Left renal pelvis (tissue), 4 donors: ENCODE data around the gene DBF4. TPM values are rescaled to one million over a fixed set of nuclear protein-coding genes. Genes with fewer than 3 reads are reported as not detected.
"Not testable (repeated sequence)": the region's sequence is repeated elsewhere in the genome, so short reads cannot be mapped to it uniquely, and the experiment has no call there.

Experiments used
- DNase-seq, 4 donors: peaks; one replicate each; pipeline ENCODE4 v3.0.0-alpha.2; 2013; ENCODE audit warnings: low read depth in 4 of 4, low spot score in 3 of 4
- polyA plus RNA-seq, 4 donors: library from polyadenylated mRNA; unstranded; fragments of 120-200 nt; gene quantifications; one replicate each; pipeline ENCODE4 v1.2.1, GENCODE V29; 2013; ENCODE audit not compliant: insufficient read length in 4 of 4

Gene DBF4, protein sequence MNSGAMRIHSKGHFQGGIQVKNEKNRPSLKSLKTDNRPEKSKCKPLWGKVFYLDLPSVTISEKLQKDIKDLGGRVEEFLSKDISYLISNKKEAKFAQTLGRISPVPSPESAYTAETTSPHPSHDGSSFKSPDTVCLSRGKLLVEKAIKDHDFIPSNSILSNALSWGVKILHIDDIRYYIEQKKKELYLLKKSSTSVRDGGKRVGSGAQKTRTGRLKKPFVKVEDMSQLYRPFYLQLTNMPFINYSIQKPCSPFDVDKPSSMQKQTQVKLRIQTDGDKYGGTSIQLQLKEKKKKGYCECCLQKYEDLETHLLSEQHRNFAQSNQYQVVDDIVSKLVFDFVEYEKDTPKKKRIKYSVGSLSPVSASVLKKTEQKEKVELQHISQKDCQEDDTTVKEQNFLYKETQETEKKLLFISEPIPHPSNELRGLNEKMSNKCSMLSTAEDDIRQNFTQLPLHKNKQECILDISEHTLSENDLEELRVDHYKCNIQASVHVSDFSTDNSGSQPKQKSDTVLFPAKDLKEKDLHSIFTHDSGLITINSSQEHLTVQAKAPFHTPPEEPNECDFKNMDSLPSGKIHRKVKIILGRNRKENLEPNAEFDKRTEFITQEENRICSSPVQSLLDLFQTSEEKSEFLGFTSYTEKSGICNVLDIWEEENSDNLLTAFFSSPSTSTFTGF
- 10 to 100 TPM; 14.1 to 20.1 (median 17.5) TPM for polyA plus RNA-seq

- peak; percentile 78 to 87 (median 85) for DNase-seq
These were observed at the start of gene DBF4, which contains the start of gene SLC25A40 for GRCh38 chr7:87876040-87876868. DBF4 (plus strand) TSS chr7:87876493; CDS start chr7:87876733, 240 bp downstream. SLC25A40 (minus strand) TSS chr7:87876360; CDS start chr7:87858727, 17,633 bp downstream.

DNA sequence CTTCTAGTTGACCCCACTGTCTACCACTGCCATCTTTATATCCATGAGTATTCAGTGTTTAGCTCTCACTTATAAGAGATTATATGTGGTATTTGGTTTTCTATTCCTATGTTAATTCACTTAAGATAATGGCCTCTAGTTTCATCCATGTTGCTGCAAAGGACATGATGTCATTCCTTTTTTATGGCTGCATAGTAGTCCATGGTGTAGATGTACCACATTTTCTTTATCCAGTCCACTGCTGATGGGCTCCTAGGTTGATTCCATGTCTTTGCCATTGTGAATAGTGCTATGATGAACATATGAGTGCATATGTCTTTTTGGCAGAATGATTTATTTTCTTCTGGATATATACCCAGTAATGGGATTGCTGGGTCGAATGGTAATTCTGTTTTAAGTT, 47.9 kb upstream of the DBF4 start:
- DNase-seq = not testable (repeated sequence)

DNA sequence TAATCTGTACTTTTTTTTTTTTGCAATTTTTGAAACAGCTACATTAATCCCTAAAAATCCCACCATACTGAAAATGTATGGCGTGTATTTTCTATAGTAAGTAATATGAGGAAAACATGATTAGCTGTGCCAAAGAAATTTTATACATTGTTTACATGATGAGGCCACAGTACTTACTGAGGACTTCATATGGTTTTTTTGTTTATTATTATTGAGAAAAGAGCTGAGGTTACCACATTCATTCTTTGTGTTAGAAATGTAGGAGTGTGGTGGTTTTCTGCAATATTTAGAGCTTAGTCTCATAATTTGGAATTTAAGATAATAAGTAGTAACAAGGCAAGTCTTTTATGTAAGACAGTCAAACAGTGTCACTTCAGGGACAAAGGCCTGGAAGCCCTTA, 45.2 kb upstream of the DBF4 start:
- no peak for DNase-seq

GRCh38 chr7:87833130-87833529, 43.2 kb upstream of the DBF4 start:
- DNase-seq = no peak

DNA sequence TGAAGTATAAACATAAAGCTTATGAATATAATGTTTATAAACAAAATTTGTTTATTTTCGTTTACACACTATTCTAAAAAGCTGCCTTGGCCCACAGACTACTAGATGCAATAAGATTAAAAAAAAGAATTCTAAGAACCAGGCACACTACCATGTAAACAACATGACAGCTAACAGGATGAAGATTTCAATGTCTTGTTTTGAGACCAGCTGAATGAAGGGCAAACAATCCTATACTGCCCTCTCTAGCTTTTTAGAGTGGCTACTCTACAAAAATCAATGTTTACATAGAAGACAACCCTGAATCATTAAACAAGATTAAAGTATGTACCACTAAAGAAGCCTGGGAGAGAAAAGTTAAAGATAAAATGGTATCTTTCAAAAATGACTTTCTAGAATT, 38.7 kb upstream of the DBF4 start:
- no peak for DNase-seq

GRCh38 chr7:87850836-87851593, 25.3 kb upstream of the DBF4 start:
- no peak for DNase-seq

- no peak for DNase-seq
These were observed 24.0 kb upstream of the DBF4 start for GRCh38 chr7:87852306-87852705.

DNA sequence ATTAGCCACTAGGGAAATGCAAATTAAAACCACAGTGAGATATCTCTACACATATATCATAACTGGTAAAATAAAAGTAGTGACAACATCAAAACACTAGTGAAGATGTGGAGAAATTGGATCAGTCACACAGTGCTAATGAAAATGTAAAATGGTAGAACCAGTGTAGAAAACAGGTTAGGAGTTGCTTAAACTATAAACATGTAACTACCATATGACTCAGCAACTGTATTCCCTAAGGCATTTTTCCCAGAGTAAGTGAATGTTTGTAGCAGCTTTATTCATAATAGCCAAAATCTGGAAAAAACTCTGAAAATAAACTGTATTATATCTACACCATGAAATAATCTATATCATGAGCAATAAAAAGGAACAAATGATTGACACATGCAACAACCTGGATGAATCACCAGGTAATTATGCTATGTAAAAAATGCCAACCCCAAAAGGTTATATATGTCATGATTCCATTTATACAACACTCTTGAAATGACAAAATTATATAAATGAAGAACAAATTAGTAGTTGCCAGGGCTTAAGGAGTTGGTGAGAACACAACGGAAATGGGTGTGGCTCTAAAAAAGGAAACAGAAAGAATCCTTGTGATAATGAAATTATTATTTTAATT, 22.9 kb upstream of the DBF4 start:
- DNase-seq = no peak

DNA sequence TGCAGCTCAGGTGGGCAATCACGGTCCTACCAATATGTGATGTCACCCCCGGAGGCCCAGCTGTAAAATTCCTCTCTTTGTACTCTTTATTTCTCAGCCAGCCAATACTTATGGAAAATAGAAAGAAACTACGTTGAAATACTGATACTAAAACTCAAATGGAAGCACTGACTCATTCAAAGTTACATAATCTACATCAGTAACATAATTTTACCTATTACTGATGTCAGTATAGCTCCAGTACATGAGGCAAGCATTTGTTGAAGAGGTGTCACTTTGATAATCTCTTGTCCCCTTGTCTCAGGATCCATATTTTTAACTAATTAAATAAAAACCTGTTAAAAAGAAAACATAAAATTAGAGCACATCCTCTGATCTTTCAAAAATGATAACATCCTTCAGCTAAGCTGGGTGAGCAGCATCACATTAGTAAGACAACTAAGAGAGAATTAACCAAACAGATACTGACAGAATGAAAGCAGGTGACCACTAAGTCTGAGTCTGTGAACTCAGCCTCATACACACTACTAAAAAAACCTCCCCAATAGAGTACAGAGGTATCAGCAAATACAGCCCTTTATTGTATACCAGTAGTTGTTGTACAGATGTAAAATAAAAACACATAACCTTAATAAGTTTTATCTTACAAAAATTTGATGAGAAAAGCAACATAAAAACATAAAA, 17.7 kb upstream of the DBF4 start:
- DNase-seq = no peak

DNA sequence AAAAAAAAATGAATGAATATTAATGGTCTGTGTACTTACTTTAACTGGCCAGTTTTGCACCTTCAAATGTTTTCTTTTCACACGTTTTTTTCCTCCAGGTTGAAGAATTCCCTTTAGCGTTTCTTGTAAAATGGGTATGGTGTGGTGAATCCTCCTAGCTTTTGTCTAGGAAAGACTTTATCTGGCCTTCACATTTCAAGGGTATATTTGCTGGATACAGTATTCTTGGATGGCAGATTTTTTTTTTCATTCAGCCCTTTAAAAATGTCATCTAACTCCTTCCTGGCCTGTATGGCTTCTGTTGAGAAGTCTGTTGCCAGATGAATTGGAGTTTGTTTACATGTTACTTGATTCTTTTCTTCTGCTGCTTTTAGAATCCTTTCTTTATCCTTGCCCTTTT, 10.2 kb upstream of the DBF4 start:
- DNase-seq = no peak

- DNase-seq = not testable (repeated sequence)
These were observed 9.8 kb upstream of the DBF4 start for GRCh38 chr7:87866533-87866932.

DNA sequence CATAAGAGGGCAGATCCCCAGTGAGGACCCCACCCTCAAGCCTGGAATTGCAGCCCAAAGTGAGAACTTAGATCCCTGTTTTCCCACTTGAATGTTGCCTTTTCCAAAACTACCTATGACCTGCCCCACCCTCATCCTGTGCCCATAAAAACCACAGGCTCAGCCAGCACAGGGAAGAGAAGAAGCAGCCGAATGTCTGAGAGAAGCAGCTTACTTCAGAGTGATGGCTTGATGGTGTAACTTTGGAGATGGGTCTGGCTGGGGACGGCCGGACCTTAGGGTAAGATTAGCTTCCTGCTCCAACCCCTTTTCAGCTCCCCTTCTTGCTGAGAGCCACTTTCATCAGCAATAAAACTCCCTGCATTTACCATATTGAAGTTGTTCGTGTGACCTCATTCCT, 5.8 kb upstream of the DBF4 start:
- DNase-seq = no peak

GRCh38 chr7:87872346-87872745, 3.9 kb upstream of the DBF4 start:
- no peak for DNase-seq

- not testable (repeated sequence) for DNase-seq
These were observed 3.0 kb upstream of the DBF4 start for GRCh38 chr7:87873328-87873727.

DNA sequence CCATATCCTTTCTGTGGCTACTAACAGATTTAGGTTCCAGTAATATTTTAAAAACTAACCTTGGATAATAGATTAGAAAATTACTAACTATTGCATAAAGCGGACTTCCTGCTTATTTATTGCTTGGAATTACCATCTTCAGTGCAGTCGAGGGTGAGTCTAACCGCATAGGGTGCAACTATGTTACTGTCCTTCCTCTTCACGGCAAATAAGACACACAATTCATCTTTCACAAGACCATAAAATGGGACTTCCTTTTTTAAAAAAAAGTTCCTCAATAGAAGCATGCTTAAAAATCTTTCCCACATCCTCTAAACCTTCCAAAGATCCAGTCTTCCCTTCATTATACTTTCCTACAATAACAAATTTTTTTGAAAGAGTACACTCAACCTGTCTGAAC, 2.2 kb upstream of the DBF4 start:
- DNase-seq = no peak

DNA sequence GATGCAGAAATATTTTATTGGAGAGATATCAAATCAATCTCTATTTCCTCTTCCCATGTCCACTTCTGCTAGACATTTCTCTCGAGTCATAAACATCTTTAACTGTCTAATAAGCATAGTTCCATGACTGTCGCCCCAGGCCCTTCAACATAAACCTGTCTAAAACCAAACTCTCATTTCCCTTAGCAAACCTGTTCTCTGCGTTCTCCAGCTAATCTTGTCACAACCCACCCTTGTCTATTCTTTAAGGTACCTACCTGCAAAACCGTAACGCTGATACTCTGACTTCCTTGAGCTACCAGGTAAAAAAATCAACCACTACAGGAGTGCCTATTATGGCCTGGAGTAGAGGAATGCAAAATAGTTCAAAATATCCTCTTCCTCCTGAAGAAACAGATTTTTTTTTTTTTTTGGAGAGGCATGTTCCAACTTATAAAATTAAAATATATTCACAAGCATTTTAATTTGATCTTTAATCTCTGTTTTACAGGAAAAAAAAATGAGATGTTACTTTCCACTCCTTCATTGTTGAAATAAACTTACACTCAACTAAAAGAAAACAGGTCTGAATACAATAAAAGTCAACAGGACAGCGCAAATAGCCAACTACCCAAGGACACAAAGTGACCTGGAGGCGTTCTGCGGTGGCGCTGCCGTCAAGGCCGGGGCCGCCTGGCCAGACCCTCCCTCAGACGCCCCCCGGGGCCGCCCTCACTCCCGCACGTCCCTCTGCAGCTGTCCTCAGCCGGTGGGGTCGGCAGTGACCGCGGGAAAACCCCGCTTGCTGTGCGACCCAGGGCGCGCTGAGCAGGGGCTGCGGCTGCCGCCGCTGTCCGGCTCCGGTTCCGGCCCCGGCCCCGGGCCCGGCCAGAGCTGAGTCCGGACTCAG, 898 bp upstream of the DBF4 start:
- peak in 1 of 4 donors; percentile 26 for DNase-seq

GRCh38 chr7:87876869-87877234, 559 bp downstream of the DBF4 start:
- peak in 3 of 4 donors; percentile 44 to 59 (median 44) for DNase-seq

DNA sequence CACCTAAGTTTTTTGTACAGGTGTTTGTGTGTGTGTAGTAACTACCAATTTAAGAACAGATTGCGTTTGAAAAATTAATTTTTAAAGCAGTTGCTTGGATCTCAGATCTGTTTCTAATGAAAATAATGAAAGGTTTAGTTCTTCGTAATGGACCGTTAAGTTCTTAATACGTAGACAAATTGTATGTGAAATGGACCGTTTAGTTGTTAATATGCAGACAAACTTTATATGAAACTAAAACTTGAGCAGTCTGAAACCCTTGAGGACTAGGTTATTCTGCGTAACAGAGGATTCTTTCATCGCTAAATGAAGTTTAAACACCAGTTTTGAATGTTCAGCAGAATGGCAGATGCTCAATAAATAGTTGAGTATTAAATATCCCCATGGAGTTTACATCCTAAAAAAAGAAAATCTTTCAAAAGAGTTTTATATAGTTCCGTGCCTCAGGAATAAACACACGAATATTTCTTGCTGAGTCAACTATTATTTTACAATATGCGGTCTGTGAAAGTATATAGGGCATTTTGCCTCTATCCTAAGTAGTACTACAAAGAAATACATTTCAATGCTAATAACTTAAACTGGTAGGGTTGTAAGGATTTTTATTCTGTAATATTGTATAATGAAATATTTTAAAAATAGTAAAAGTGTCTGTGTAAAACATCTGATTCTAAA, 1.2 kb downstream of the DBF4 start:
- DNase-seq = no peak
